ENCODE measurements around the gene BMPR1A.
A peak's percentile ranks its signal among the peaks of the same experiment; 100 is the strongest.
"Not testable (repeated sequence)": the region's sequence is repeated elsewhere in the genome, so short reads cannot be mapped to it uniquely, and the experiment has no call there.

The BMPR1A gene

GRCh38 chr10:86851328-86852207 lies 95.1 kb downstream of the BMPR1A start:
- DNase-seq: no peak

- not testable (repeated sequence) for DNase-seq
Observed at GRCh38 chr10:86853582-86853981, 97.2 kb downstream of the BMPR1A start.

- DNase-seq: no peak
Observed at GRCh38 chr10:86855513-86855912, 99.1 kb downstream of the BMPR1A start.

- DNase-seq: no peak
Observed at GRCh38 chr10:86856156-86856555, 99.7 kb downstream of the BMPR1A start.

GRCh38 chr10:86857128-86857721 lies 100.8 kb downstream of the BMPR1A start:
- peak; percentile 30 to 42 for DNase-seq

- DNase-seq: peak in 1 of 2 donors; percentile 53
Observed at GRCh38 chr10:86858011-86858410, 101.6 kb downstream of the BMPR1A start.

- DNase-seq: no peak
Observed at GRCh38 chr10:86861351-86861750, 104.9 kb downstream of the BMPR1A start.

GRCh38 chr10:86862373-86862772 lies 106.0 kb downstream of the BMPR1A start:
- no peak for DNase-seq

- no peak for DNase-seq
Observed at GRCh38 chr10:86862786-86863483, 106.5 kb downstream of the BMPR1A start.

GRCh38 chr10:86863484-86863842 lies 107.0 kb downstream of the BMPR1A start:
- no peak for DNase-seq

GRCh38 chr10:86865011-86865811 lies 108.8 kb downstream of the BMPR1A start:
- DNase-seq: not testable (repeated sequence)

GRCh38 chr10:86867149-86867548 lies 110.7 kb downstream of the BMPR1A start:
- DNase-seq: no peak

GRCh38 chr10:86868353-86868752 lies 111.9 kb downstream of the BMPR1A start:
- DNase-seq: no peak

- no peak for DNase-seq
Observed at GRCh38 chr10:86870679-86871078, 114.3 kb downstream of the BMPR1A start.

GRCh38 chr10:86871563-86872183 lies 115.3 kb downstream of the BMPR1A start:
- DNase-seq: no peak

GRCh38 chr10:86872757-86873156 lies 116.3 kb downstream of the BMPR1A start:
- peak; percentile 79 to 80 for DNase-seq

- DNase-seq: peak; percentile 66 to 83
Observed at GRCh38 chr10:86876748-86877147, 120.3 kb downstream of the BMPR1A start.

- peak; percentile 51 to 66 for DNase-seq
Observed at GRCh38 chr10:86878983-86879713, 122.7 kb downstream of the BMPR1A start.

GRCh38 chr10:86880971-86881370 lies 124.6 kb downstream of the BMPR1A start:
- no peak for DNase-seq

GRCh38 chr10:86888585-86889381 lies 132.4 kb downstream of the BMPR1A start:
- DNase-seq: peak; percentile 53 to 64

GRCh38 chr10:86889997-86890396 lies 133.6 kb downstream of the BMPR1A start:
- DNase-seq: no peak

Measured in inflammatory macrophage (primary cell).